B cell (primary cell): ENCODE data around the gene JMJD1C. TPM values are rescaled to one million over a fixed set of nuclear protein-coding genes. Genes with fewer than 3 reads are reported as not detected.

Experiments
- ATAC-seq: fragments of 200-7000 bp; cut with Tn5 transposase; one replicate; pipeline ENCODE4 v1.10.0; 2021; ENCODE audit warnings: low read depth, mild to moderate bottlenecking, moderate number of reproducible peaks, moderate library complexity
- CTCF ChIA-PET: fragments of 350-600 bp; sonication (Branson Sonifier 250); formaldehyde crosslinking; loops from one replicate; lab custom pipeline; 2021; ENCODE audit warnings: antibody characterized with exemption, inconsistent platforms; lab: Charles Lee
- POLR2A ChIA-PET: fragments of 350-600 bp; sonication (Branson Sonifier 250); formaldehyde crosslinking; loops from one replicate; lab custom pipeline; 2021; ENCODE audit warnings: antibody characterized with exemption; lab: Charles Lee
- DNase-seq: peaks from one replicate; pipeline ENCODE4 v3.0.0; 2013
- H2AFZ ChIP-seq: 2 replicates; pipeline ENCODE4 v1.6.1; 2012; ENCODE audit warnings: mild to moderate bottlenecking, low read depth, low read length; ENCODE audit not compliant: insufficient read depth, poor library complexity, severe bottlenecking
- H3K27ac ChIP-seq, 2 donors: 1 replicate in 1 of 2; 2 replicates in 1 of 2; pipeline ENCODE4 v1.5.1; 2012 to 2013; ENCODE audit warnings: low read length in 2 of 2, mild to moderate bottlenecking in 2 of 2, moderate library complexity in 1 of 2
- H3K27me3 ChIP-seq, 4 experiments: fragments of 200-600 bp in 1 of 4; sonication (generic) in 1 of 4; replicated peaks in 1 of 4; 1 replicate in 2 of 4; 2 replicates in 2 of 4; pipeline versions ENCODE4 v1.6.1 to v1.7.0; 2013 to 2016; ENCODE audit warnings: low read length in 3 of 4, mild to moderate bottlenecking in 2 of 4, mixed read lengths in 1 of 4, moderate library complexity in 1 of 4; ENCODE audit not compliant: insufficient read depth in 4 of 4, control insufficient read depth in 3 of 4; ENCODE audit errors: control extremely low read depth in 1 of 4
- H3K36me3 ChIP-seq, 2 experiments: replicated peaks in 1 of 2; 1 replicate in 1 of 2; 2 replicates in 1 of 2; pipeline versions ENCODE4 v1.6.1 to v1.7.1; 2013; ENCODE audit warnings: low read length in 1 of 2; ENCODE audit not compliant: insufficient read depth in 2 of 2, control insufficient read depth in 1 of 2; ENCODE audit errors: control extremely low read depth in 1 of 2, extremely low read depth in 1 of 2
- H3K4me1 ChIP-seq, 2 donors: fragments of 200-600 bp in 1 of 2; sonication (generic) in 1 of 2; 1 replicate in 1 of 2; 2 replicates in 1 of 2; pipeline versions ENCODE4 v1.5.1 to v1.6.1; 2013 to 2017; ENCODE audit warnings: low read length in 2 of 2; ENCODE audit not compliant: control insufficient read depth in 2 of 2, insufficient read depth in 2 of 2
- H3K4me2 ChIP-seq: replicated peaks from 2 replicates; pipeline ENCODE3; 2012; ENCODE audit warnings: mild to moderate bottlenecking, low read depth, low read length; ENCODE audit not compliant: poor library complexity, severe bottlenecking
- H3K4me3 ChIP-seq, 5 experiments: fragments of 200-600 bp in 1 of 5; sonication (generic) in 1 of 5; 1 replicate in 3 of 5; 2 replicates in 2 of 5; pipeline versions ENCODE4 v1.5.1 to v1.7.0; 2011 to 2016; ENCODE audit warnings: low read length in 4 of 5, mild to moderate bottlenecking in 4 of 5, low read depth in 2 of 5, control low read depth in 1 of 5, moderate library complexity in 1 of 5; ENCODE audit not compliant: insufficient read depth in 1 of 5; ENCODE audit errors: control extremely low read depth in 1 of 5, extremely low read depth in 1 of 5
- H3K79me2 ChIP-seq: fragments of 200-600 bp; sonication (generic); one replicate; pipeline ENCODE4 v1.6.0; 2016; ENCODE audit warnings: low read length; ENCODE audit not compliant: control insufficient read depth, insufficient read depth
- H3K9ac ChIP-seq: fragments of 200-600 bp; sonication (generic); 2 replicates; pipeline ENCODE4 v1.6.1; 2017; ENCODE audit warnings: mild to moderate bottlenecking, low read length, moderate library complexity
- H3K9me3 ChIP-seq, 3 donors: one replicate each; pipeline versions ENCODE4 v1.6.1 to v1.7.1; 2013; ENCODE audit warnings: low read length in 2 of 3; ENCODE audit not compliant: control insufficient read depth in 2 of 3, insufficient read depth in 1 of 3; ENCODE audit errors: control extremely low read depth in 1 of 3
- H4K20me1 ChIP-seq: 2 replicates; pipeline ENCODE4 v1.6.0; 2012; ENCODE audit warnings: mild to moderate bottlenecking, low read length; ENCODE audit not compliant: insufficient read depth, control insufficient read depth, poor library complexity, severe bottlenecking
- H3K27ac Mint-ChIP-seq: one replicate; pipeline ENCODE4 v1.8.0; 2021; ENCODE audit warnings: mixed read lengths
- H3K27me3 Mint-ChIP-seq: one replicate; pipeline ENCODE4 v1.8.0; 2021; ENCODE audit warnings: mixed read lengths
- H3K4me1 Mint-ChIP-seq: one replicate; pipeline ENCODE4 v1.8.0; 2021; ENCODE audit warnings: mixed read lengths
- H3K4me3 Mint-ChIP-seq: one replicate; pipeline ENCODE4 v1.8.0; 2021; ENCODE audit warnings: mixed read lengths
- H3K9me3 Mint-ChIP-seq: one replicate; pipeline ENCODE4 v1.8.0; 2022; ENCODE audit warnings: mixed read lengths; ENCODE audit not compliant: insufficient read depth
- CTCF ChIP-seq: fragments of 200-600 bp; IDR thresholded peaks from one replicate; pipeline ENCODE4 v1.8.0; 2022; ENCODE audit warnings: antibody characterized with exemption, mild to moderate bottlenecking
- EZH2 ChIP-seq: IDR thresholded peaks from 2 replicates; pipeline ENCODE4 v1.6.1; 2012; ENCODE audit warnings: borderline replicate concordance, low read depth, mild to moderate bottlenecking, moderate library complexity, low read length; ENCODE audit not compliant: insufficient read depth, poor library complexity, severe bottlenecking
- WGBS: methylation state at CpG from one replicate; pipeline ENCODE4 v1.1.5; 2013; ENCODE audit warnings: missing lambda C conversion rate; ENCODE audit not compliant: insufficient coverage; 5-methylcytosine and 5-hydroxymethylcytosine counted together
- intact Hi-C: fragments of 100-400 bp; cut with micrococcal nuclease; formaldehyde crosslinking; loops from one replicate; pipeline ENCODE4 v1.10.0; 2022
- polyA plus RNA-seq: library from polyadenylated mRNA; depleted of rRNA; stranded (reverse); fragments of >200 nt; gene quantifications from 2 replicates; pipeline ENCODE4 v1.2.3, GENCODE V29; 2012
- total RNA-seq, 2 donors: library from RNA; stranded (reverse); fragments of 120-200 nt in 1 of 2; gene quantifications; 1 replicate in 1 of 2; 2 replicates in 1 of 2; pipeline versions ENCODE4 v1.2.3 to v1.2.4, GENCODE V29; 2013 to 2022

The JMJD1C gene
- total and polyA plus RNA-seq, 2 donors (not counting 1 experiment from before 2014, with no cell fraction given), result 81.8 to 235 TPM

- H3K9me3 ChIP-seq, result no peaks in the 10 kb centered on the region
- Mint-ChIP-seq H3K9me3 (no peaks in the 10 kb centered on the region), H3K27me3 (no peaks in the 10 kb centered on the region), H3K4me3 (no peak overlapping the region), H3K4me1 (peaks cover 15% of the 10 kb centered on the region), H3K27ac (no peak overlapping the region)
- H3K27me3 ChIP-seq, result no peaks in the 10 kb centered on the region
- POLR2A ChIA-PET, result no interaction called here
- no peak overlapping the region for H3K9ac ChIP-seq
- 94% methylated on average over 3 of the region's 4 CpGs for WGBS
- peaks cover 78% of the 10 kb centered on the region for H3K79me2 ChIP-seq
- H3K4me3 ChIP-seq, result no peak overlapping the region
- no peak overlapping the region for H2AFZ ChIP-seq
- TF ChIP-seq EZH2, result no peak
- no peak for TF ChIP-seq CTCF
- H3K36me3 ChIP-seq, result no peaks in the 10 kb centered on the region
- no peak for DNase-seq
- no peak overlapping the region for H3K4me2 ChIP-seq
- no peaks in the 10 kb centered on the region for H3K4me1 ChIP-seq
- no peak overlapping the region for H3K27ac ChIP-seq
- CTCF ChIA-PET, result no interaction called here
- intact Hi-C loops, result no loop called here
- ATAC-seq, result no peak
- peaks cover 30% of the 10 kb centered on the region for H4K20me1 ChIP-seq
Observed at GRCh38 chr10:63503395-63503794, 37.6 kb upstream of the JMJD1C start.

GRCh38 chr10:63502832-63503231 lies 37.1 kb upstream of the JMJD1C start:
- no CpG with 5 or more reads among the region's 1 CpG for WGBS
- no peak overlapping the region for H3K4me3 ChIP-seq
- no peaks in the 10 kb centered on the region for H3K9me3 Mint-ChIP-seq
- POLR2A ChIA-PET, result no interaction called here
- H3K4me1 Mint-ChIP-seq, result peaks cover 16% of the 10 kb centered on the region
- H3K27me3 Mint-ChIP-seq, result no peaks in the 10 kb centered on the region
- H4K20me1 ChIP-seq, result peaks cover 30% of the 10 kb centered on the region
- no peaks in the 10 kb centered on the region for H3K27me3 ChIP-seq
- no peak overlapping the region for H3K9ac ChIP-seq
- H3K4me2 ChIP-seq, result no peak overlapping the region
- H3K4me3 Mint-ChIP-seq, result no peak overlapping the region
- H3K79me2 ChIP-seq, result peaks cover 73% of the 10 kb centered on the region
- no peak for DNase-seq
- no peak overlapping the region for H2AFZ ChIP-seq
- no peak overlapping the region for H3K27ac Mint-ChIP-seq
- no peak overlapping the region for H3K27ac ChIP-seq
- no peak for TF ChIP-seq CTCF
- no peak for TF ChIP-seq EZH2
- H3K4me1 ChIP-seq, result no peaks in the 10 kb centered on the region
- CTCF ChIA-PET, result no interaction called here
- no peak for ATAC-seq
- H3K9me3 ChIP-seq, result no peaks in the 10 kb centered on the region
- intact Hi-C loops, result no loop called here
- no peaks in the 10 kb centered on the region for H3K36me3 ChIP-seq
